Activated CD4-positive, CD25-positive, alpha-beta regulatory T cell (primary cell): ENCODE data around the gene ARHGAP30.

ENCODE experiments used
- DNase-seq, 4 experiments: peaks; one replicate each; lab custom pipeline; 2025; lab: John Stamatoyannopoulos, UW

ARHGAP30 gene

GRCh38 chr1:161013488-161014230, 56.0 kb downstream of the ARHGAP30 start:
- peak in 3 of 4 experiments; percentile 20 to 28 (median 23) for DNase-seq

- DNase-seq, result no peak
Measured at GRCh38 chr1:161013131-161013487, 56.6 kb downstream of the ARHGAP30 start.

- no peak for DNase-seq
Measured at GRCh38 chr1:161012420-161012819, 57.3 kb downstream of the ARHGAP30 start.

GRCh38 chr1:161009602-161010211, 60.0 kb downstream of the ARHGAP30 start:
- no peak for DNase-seq

- DNase-seq, result no peak
Measured at GRCh38 chr1:161008869-161009510, 60.7 kb downstream of the ARHGAP30 start.

GRCh38 chr1:161007369-161007768, 62.3 kb downstream of the ARHGAP30 start:
- no peak for DNase-seq

- no peak for DNase-seq
Measured at GRCh38 chr1:161006563-161006962, 63.1 kb downstream of the ARHGAP30 start.

- DNase-seq, result no peak
Measured at GRCh38 chr1:161001525-161001924, 68.2 kb downstream of the ARHGAP30 start.

GRCh38 chr1:161000736-161001480, 68.8 kb downstream of the ARHGAP30 start:
- DNase-seq, result no peak

GRCh38 chr1:160999376-160999775, 70.3 kb downstream of the ARHGAP30 start:
- no peak for DNase-seq

GRCh38 chr1:160997323-160998038, 72.2 kb downstream of the ARHGAP30 start:
- peak in 3 of 4 experiments; percentile 5 to 13 (median 8) for DNase-seq
